GM12878 (cell line): Measurements from ENCODE around the gene PPP1R3F. TPM values are rescaled to one million over a fixed set of nuclear protein-coding genes. Genes with fewer than 3 reads are reported as not detected.
A peak's percentile ranks its signal among the peaks of the same experiment; 100 is the strongest.

Experiments
- ATAC-seq: fragments of 200-7000 bp; cut with Tn5 transposase; 3 replicates; pipeline ENCODE4 v1.9.1; 2020; ENCODE audit warnings: mild to moderate bottlenecking, moderate library complexity
- BruUV-seq: library from RNA; stranded (reverse); fragments of 400-500 nt; replicated peaks from 2 replicates; lab custom pipeline; 2021; lab: Mats Ljungman, UMichigan
- CTCF ChIA-PET: fragments of 300-600 bp; sonication (Branson Sonifier 250); formaldehyde crosslinking; extraction: SDS; loops from one replicate; lab custom pipeline; 2021; ENCODE audit warnings: inconsistent platforms; lab: Yijun Ruan, JAX
- POLR2A ChIA-PET: fragments of 350-600 bp; formaldehyde crosslinking; extraction: SDS; loops from one replicate; lab custom pipeline; 2021; ENCODE audit warnings: inconsistent platforms; lab: Charles Lee
- RAD21 ChIA-PET: fragments of 300-600 bp; sonication (Branson Sonifier 250); formaldehyde crosslinking; loops from one replicate; lab custom pipeline; 2023; ENCODE audit warnings: antibody characterized with exemption; ENCODE audit not compliant: unreplicated experiment; lab: Charles Lee
- SMC1A ChIA-PET: fragments of 300-600 bp; sonication (Branson Sonifier 250); formaldehyde crosslinking; loops from one replicate; lab custom pipeline; 2023; ENCODE audit not compliant: unreplicated experiment, uncharacterized antibody; lab: Charles Lee
- DNase-seq: peaks from one replicate; pipeline ENCODE4 v3.0.0-alpha.2; 2011; ENCODE audit warnings: low read depth, low spot score
- FAIRE-seq: peaks from 3 replicates; lab custom pipeline; 2011; peaks lifted over from hg19 to GRCh38; lab: Jason Lieb, UNC
- H2AFZ ChIP-seq: 2 replicates; pipeline ENCODE4 v1.6.0; 2011; ENCODE audit warnings: low read depth, low read length, control low read depth; ENCODE audit not compliant: control insufficient read depth
- H3K27ac ChIP-seq: 2 replicates; pipeline ENCODE4 v1.5.1; 2011; ENCODE audit warnings: control low read depth; ENCODE audit not compliant: control insufficient read depth, insufficient read depth
- H3K27me3 ChIP-seq, 2 experiments: replicated peaks in 1 of 2; 2 replicates each; pipeline versions ENCODE4 v1.6.0 to v1.6.1; 2011; ENCODE audit warnings: low read length in 1 of 2; ENCODE audit not compliant: control insufficient read depth in 2 of 2, insufficient read depth in 2 of 2
- H3K36me3 ChIP-seq, 2 experiments: 2 replicates each; pipeline ENCODE4 v1.5.1; 2011; ENCODE audit warnings: low read length in 1 of 2; ENCODE audit not compliant: control insufficient read depth in 2 of 2, insufficient read depth in 2 of 2
- H3K4me1 ChIP-seq: 2 replicates; pipeline ENCODE4 v1.6.1; 2011; ENCODE audit warnings: mild to moderate bottlenecking, low read length, moderate library complexity, mixed read lengths; ENCODE audit not compliant: control insufficient read depth, insufficient read depth
- H3K4me2 ChIP-seq: 2 replicates; pipeline ENCODE4 v1.6.0; 2011; ENCODE audit warnings: control low read depth; ENCODE audit not compliant: control insufficient read depth, insufficient read depth
- H3K4me3 ChIP-seq: fragments of 200-600 bp; sonication (generic); 2 replicates; pipeline ENCODE4 v1.5.1; 2016
- H3K79me2 ChIP-seq: 2 replicates; pipeline ENCODE4 v1.6.0; 2011; ENCODE audit warnings: low read length; ENCODE audit not compliant: control insufficient read depth, insufficient read depth
- H3K9ac ChIP-seq: 2 replicates; pipeline ENCODE4 v1.8.0; 2011; ENCODE audit warnings: low read length, control low read depth, mixed read lengths; ENCODE audit not compliant: control insufficient read depth, insufficient read depth
- H3K9me3 ChIP-seq: replicated peaks from 3 replicates; pipeline ENCODE4 v1.5.1; 2011; ENCODE audit warnings: mild to moderate bottlenecking, low read length; ENCODE audit not compliant: control insufficient read depth, insufficient read depth
- H4K20me1 ChIP-seq: 2 replicates; pipeline ENCODE4 v1.6.0; 2011; ENCODE audit not compliant: control insufficient read depth, insufficient read depth
- BHLHE40 ChIP-seq, 2 experiments: fragments of 450-650 bp in 1 of 2; IDR thresholded peaks; 2 replicates each; pipeline ENCODE4 v1.6.1; 2011 to 2017; ENCODE audit warnings: low read depth in 2 of 2, borderline replicate concordance in 1 of 2, improper control_type of control experiment in 1 of 2, low read length in 1 of 2, mild to moderate bottlenecking in 1 of 2
- DPF2 ChIP-seq: fragments of 450-650 bp; IDR thresholded peaks from 2 replicates; pipeline ENCODE4 v1.6.1; 2017; ENCODE audit warnings: mild to moderate bottlenecking
- MYC ChIP-seq: IDR thresholded peaks from 2 replicates; pipeline ENCODE4 v1.6.1; 2011; ENCODE audit warnings: mild to moderate bottlenecking, low read length, moderate library complexity, inconsistent platforms; ENCODE audit not compliant: insufficient read depth, insufficient replicate concordance, insufficient read length, severe bottlenecking
- PAX5 ChIP-seq: IDR thresholded peaks from 2 replicates; pipeline ENCODE4 v1.6.1; 2011; ENCODE audit warnings: low read depth, low read length, borderline replicate concordance
- ZBTB4 ChIP-seq: fragments of 450-650 bp; formaldehyde crosslinking; IDR thresholded peaks from 2 replicates; pipeline ENCODE4 v1.4.0; 2022; ENCODE audit warnings: mild to moderate bottlenecking, moderate library complexity
- WGBS: methylation state at CpG from one replicate; pipeline ENCODE4 v1.1.6; 2016; ENCODE audit warnings: low lambda C conversion rate; ENCODE audit not compliant: insufficient replicate concordance, insufficient coverage; ENCODE audit errors: missing lambda C conversion rate; 5-methylcytosine and 5-hydroxymethylcytosine counted together
- in situ Hi-C: fragments of 300-500 bp; cut with MboI; formaldehyde crosslinking; loops from 9 replicates; pipeline ENCODE4 v1.14.3; 2018; ENCODE audit warnings: mixed read lengths
- intact Hi-C: fragments of 100-400 bp; cut with micrococcal nuclease; formaldehyde crosslinking; loops from one replicate; pipeline ENCODE4 v1.14.2; 2022; ENCODE audit not compliant: unreplicated experiment
- polyA plus RNA-seq, 11 experiments: library from polyadenylated mRNA; depleted of rRNA in 4 of 11; unstranded in 6 of 11; stranded (reverse) in 5 of 11; fragments of >200 nt; fragmentation: Nextera tagmentation in 4 of 11; fragmentation: Illumina TruSeq in 1 of 11; extraction: Ambion mirVana in 4 of 11; extraction: Trizol in 1 of 11; gene quantifications; 1 replicate in 1 of 11; 2 replicates in 10 of 11; pipeline versions ENCODE4 v1.2.1 to v1.2.3, GENCODE V29; 2011 to 2016; ENCODE audit warnings: inconsistent platforms in 2 of 11, missing spikeins in 2 of 11, low read depth in 1 of 11
- total RNA-seq, 4 experiments: library from RNA; depleted of rRNA in 3 of 4; stranded (reverse); fragments of >200 nt in 3 of 4; fragmentation: Illumina TruSeq in 1 of 4; extraction: Trizol in 1 of 4; gene quantifications; 2 replicates each; pipeline versions ENCODE4 v1.2.1 to v1.2.3, GENCODE V29; 2013 to 2021

PPP1R3F gene
- total and polyA plus RNA-seq, 10 of the 15 experiments (the other 5 are each of a cell fraction or from before 2014, with no cell fraction given), result 0.18 to 4.4 (median 1.00) TPM

DNA sequence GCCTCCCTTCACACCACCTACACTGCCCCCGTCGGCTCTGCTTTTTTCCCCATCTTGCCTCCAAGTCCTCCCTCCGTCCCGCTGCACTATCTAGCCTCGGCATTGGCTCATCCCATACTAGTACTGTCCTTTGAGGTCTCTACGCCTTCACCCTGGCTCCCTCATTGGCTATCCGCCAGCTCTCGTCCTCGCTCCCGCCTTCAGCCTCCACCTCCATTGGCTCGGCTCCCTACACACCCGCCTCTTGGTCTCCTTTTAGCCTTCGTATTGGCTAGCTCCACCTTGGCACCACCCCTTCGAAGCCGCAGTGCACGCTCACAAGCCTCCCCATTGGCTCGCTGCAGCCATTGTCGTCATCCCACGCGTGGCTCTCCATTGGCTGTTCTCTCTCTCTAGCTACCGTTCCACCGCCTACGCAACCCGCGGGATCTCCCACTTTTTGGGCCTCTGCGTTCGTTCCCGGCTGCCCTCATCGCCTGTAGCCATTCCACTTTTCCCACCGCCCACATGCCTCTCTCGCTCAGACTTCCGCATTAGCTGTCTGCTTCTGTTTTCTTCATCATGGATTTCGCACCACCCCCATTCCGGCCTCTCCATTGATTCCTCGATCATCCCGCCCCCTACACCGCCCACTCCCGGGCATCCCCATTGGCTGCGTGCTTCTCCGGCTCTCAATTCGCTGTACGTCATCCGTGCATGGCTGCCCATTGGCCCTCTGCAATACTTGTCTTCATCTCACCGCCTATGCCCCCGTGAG, 405 bp upstream of the PPP1R3F start (continued):
- TF ChIP-seq ZBTB4 (no peak), BHLHE40 (IDR thresholded peaks at IDR 0.05; ENCODE audit: borderline replicate concordance in 1 of 2, low read depth in 2 of 2, low read length in 1 of 2) (0 out of 4 replicates have a peak, but pooled peaks have one; percentile 5 to 25), MYC (no peak), DPF2 (no peak)

DNA sequence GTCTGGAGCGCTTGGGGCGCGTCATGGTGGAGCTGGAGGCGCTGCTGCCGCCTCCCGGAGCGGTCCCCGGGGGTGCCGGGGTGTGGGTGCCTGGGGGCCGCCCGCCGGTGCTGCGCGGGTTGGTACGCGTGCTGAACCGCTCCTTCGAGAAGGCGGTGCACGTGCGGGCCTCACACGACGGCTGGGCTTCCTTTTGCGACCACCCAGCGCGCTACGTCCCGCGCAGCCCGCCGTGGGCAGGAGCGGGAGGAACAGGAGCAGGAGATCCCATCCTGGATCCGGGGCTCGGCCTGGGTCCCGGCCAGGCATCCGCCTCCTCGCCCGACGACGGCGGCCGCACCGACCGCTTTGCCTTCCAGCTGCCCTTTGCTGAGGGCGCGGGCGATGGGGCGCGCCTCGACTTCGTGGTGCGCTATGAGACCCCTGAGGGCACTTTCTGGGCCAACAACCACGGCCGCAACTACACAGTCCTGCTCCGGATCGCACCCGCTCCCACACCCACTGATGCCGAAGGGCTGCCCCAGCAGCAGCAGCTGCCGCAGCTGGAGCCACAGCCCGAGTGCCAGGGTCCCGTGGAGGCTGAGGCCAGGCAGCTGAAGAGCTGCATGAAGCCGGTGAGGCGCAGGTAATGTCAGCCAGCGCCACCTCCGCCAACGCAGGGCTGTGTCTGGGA, 792 bp downstream of the PPP1R3F start:
- POLR2A ChIA-PET, result interaction anchor here (1.4 kb wide), 1 partner anchor 191 kb away, joined by 5 read pairs; the partner anchor contains the start of gene WDR45

More for the DNA sequence above, 792 bp downstream of the PPP1R3F start:
- H2AFZ ChIP-seq, result no peak overlapping the region
- no peak for FAIRE-seq
- CTCF ChIA-PET, result no interaction called here
- no peak for ATAC-seq
- H3K4me3 ChIP-seq, result peak overlapping the region; percentile 55
- intact Hi-C loops (no loop called here), in situ Hi-C loops (no loop called here)
- H3K27me3 ChIP-seq, result no peaks in the 10 kb centered on the region
- peaks cover 4% of the 10 kb centered on the region; the same call in 1 of the 2 replicates for H3K4me1 ChIP-seq
- no TSS peak for BruUV-seq
- no peak for DNase-seq
- H3K9ac ChIP-seq, result peak overlapping the region; percentile 75
- SMC1A ChIA-PET, result interaction anchor here (2.8 kb wide), 1 partner anchor 80 kb away, joined by 14 read pairs; no protein-coding TSS in a partner anchor
- H3K36me3 ChIP-seq, result no peaks in the 10 kb centered on the region
- H3K4me2 ChIP-seq, result peak overlapping the region; percentile 96
- H3K79me2 ChIP-seq, result peaks cover 15% of the 10 kb centered on the region
- no peaks in the 10 kb centered on the region; the same call in 2 of the 3 replicates for H3K9me3 ChIP-seq
- H3K27ac ChIP-seq, result peak overlapping the region; percentile 91
- 87% methylated on average over 22 of the region's 66 CpGs for WGBS
- H4K20me1 ChIP-seq, result no peaks in the 10 kb centered on the region
- TF ChIP-seq PAX5 (no peak), BHLHE40 (IDR thresholded peaks at IDR 0.05; ENCODE audit: borderline replicate concordance in 1 of 2, low read depth in 2 of 2, low read length in 1 of 2) (peak in 1 of 2 experiments; percentile 61; a peak in 2 of 4 replicates)
- RAD21 ChIA-PET, result no interaction called here
